ENCODE results near the gene TLL2.

DNA sequence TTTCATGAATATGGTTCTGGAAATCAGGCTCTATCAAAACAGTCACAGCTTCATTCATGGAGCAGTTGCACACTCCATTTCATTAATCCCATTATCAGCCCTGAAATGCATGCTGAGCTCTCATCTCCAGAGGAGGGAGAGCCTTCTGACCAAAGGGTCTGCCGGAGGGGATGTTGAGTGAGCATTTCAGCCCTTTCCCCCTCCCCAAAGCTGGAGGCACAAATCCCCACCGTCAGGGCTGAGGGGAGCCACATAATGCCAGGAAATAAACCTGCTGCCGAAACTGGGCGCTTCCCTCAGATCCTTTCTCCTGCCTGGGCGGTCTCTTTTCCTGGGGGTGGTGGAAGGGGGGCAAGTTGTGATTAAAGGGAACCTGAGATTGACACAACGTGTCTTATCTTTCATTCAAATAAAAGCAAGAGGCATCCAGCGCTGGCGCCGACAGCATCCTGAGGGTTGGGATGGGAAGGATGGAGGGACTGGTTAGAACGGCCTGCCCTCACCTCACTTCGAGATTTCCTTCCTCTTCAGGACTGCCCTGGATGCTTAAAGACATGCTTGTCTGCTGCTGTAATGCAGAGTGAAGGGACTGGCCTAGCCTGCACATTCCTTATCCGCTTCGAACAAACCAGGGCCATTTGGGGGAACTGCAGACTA is 71.6 kb downstream of the TLL2 start:
- TF ChIP-seq, protein P1, sequence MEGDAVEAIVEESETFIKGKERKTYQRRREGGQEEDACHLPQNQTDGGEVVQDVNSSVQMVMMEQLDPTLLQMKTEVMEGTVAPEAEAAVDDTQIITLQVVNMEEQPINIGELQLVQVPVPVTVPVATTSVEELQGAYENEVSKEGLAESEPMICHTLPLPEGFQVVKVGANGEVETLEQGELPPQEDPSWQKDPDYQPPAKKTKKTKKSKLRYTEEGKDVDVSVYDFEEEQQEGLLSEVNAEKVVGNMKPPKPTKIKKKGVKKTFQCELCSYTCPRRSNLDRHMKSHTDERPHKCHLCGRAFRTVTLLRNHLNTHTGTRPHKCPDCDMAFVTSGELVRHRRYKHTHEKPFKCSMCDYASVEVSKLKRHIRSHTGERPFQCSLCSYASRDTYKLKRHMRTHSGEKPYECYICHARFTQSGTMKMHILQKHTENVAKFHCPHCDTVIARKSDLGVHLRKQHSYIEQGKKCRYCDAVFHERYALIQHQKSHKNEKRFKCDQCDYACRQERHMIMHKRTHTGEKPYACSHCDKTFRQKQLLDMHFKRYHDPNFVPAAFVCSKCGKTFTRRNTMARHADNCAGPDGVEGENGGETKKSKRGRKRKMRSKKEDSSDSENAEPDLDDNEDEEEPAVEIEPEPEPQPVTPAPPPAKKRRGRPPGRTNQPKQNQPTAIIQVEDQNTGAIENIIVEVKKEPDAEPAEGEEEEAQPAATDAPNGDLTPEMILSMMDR (IDR thresholded peaks at IDR 0.05 in 8 of 11, conservative IDR thresholded peaks at IDR 0.05 in 3 of 11): no peak
- no peak for TF ChIP-seq POLR2A (IDR thresholded peaks at IDR 0.05)

Measured in spleen (tissue), 7 donors.